ENCODE measurements around the gene GNAS-AS1.

DNA sequence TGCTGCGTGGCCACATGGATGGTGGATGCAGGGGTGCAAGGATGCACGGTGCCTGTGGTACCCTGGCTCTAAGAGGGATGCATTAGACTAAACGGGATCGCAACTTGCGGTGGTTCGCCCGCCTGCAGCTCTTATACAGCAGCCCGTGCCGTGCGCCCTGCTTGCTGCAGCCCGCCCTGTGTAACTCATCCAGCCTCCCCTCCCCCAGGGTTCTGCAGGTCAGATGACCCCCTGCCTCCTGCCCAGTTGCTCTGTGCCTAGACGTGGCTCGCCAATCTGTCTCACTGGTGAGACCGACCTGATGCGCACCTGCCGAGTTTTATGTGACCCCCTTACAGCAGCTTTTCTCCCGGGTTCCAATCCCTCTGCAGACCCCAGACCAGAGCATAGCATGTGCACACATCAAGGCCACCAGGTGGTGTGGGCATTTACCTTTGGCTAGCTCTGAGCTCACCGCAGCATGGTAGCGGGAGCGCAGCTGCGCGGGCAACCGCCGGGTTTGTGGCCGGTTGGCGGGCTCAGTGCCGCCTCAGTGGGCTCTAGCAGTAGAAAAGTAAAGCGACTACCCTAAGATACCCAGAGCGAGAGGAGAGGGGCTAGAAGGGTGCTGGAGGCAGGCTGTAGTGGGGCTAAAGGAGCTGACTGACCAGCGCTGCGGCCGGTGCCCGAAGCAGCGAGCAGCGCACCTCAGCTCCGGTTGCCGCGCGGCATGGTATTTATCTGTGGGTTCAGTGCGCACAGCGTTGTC lies 693 bp upstream of the GNAS-AS1 start:
- TF ChIP-seq, protein P1, sequence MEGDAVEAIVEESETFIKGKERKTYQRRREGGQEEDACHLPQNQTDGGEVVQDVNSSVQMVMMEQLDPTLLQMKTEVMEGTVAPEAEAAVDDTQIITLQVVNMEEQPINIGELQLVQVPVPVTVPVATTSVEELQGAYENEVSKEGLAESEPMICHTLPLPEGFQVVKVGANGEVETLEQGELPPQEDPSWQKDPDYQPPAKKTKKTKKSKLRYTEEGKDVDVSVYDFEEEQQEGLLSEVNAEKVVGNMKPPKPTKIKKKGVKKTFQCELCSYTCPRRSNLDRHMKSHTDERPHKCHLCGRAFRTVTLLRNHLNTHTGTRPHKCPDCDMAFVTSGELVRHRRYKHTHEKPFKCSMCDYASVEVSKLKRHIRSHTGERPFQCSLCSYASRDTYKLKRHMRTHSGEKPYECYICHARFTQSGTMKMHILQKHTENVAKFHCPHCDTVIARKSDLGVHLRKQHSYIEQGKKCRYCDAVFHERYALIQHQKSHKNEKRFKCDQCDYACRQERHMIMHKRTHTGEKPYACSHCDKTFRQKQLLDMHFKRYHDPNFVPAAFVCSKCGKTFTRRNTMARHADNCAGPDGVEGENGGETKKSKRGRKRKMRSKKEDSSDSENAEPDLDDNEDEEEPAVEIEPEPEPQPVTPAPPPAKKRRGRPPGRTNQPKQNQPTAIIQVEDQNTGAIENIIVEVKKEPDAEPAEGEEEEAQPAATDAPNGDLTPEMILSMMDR (conservative IDR thresholded peaks at IDR 0.05; ENCODE audit: low read depth, low read length), result no peak
- TF ChIP-seq EZH2 (IDR thresholded peaks at IDR 0.05; ENCODE audit: low read length, unreplicated experiment), result no peak
- no peak for TF ChIP-seq EZH2phosphoT487 (IDR thresholded peaks at IDR 0.05; ENCODE audit: borderline replicate concordance, low read length)
